Measurements from ENCODE around the gene VAV1. TPM values are rescaled to one million over a fixed set of nuclear protein-coding genes. Genes with fewer than 3 reads are reported as not detected.

Gene VAV1
- total and polyA plus RNA-seq, 2 experiments from 2014 or later = not detected

- Histone ChIP-seq H3K27ac (peak overlapping the region; percentile 77), H3K4me3 (peak overlapping the region; percentile 99), H3K27me3 (replicated peaks; ENCODE audit: insufficient read depth) (no peaks in the 10 kb centered on the region), H3K9me2 (ENCODE audit: insufficient read depth) (no peaks in the 10 kb centered on the region), H3F3A (ENCODE audit: insufficient read depth) (peaks cover 24% of the 10 kb centered on the region), H3K79me2 (ENCODE audit: insufficient read depth) (peaks cover 34% of the 10 kb centered on the region), H3K36me3 (ENCODE audit: low read depth) (no peaks in the 10 kb centered on the region), H3K9me3 (ENCODE audit: low read depth) (no peaks in the 10 kb centered on the region), H3K4me1 (ENCODE audit: insufficient read depth) (peaks cover 29% of the 10 kb centered on the region), H2AFZ (peak overlapping the region; percentile 83), H4K20me1 (ENCODE audit: insufficient read depth) (no peaks in the 10 kb centered on the region), H3K4me2 (ENCODE audit: unreplicated experiment) (peak overlapping the region; percentile 98), H3K9ac (peak overlapping the region; percentile 90)
- no peak for TF ChIP-seq EZH2 (IDR thresholded peaks at IDR 0.05; ENCODE audit: insufficient read depth, poor library complexity, severe bottlenecking)
- no peak for TF ChIP-seq EZH2phosphoT487 (IDR thresholded peaks at IDR 0.05; ENCODE audit: insufficient read depth, low read depth)
- no peak for DNase-seq
- 0 to 1% methylated on average over 10 to 16 of the region's 16 CpGs for WGBS, 2 experiments (ENCODE audit: low coverage in 1 of 2, low lambda C conversion rate in 2 of 2, missing lambda C conversion rate in 2 of 2)
- in situ Hi-C loops (cut with MboI) = no loop called here
Observed at GRCh38 chr19:6736917-6737283, 35.6 kb upstream of the VAV1 start.

- H3K4me1 ChIP-seq (ENCODE audit: insufficient read depth) = peaks cover 29% of the 10 kb centered on the region
- H3K79me2 ChIP-seq (ENCODE audit: insufficient read depth) = peaks cover 39% of the 10 kb centered on the region
- WGBS, 2 experiments (ENCODE audit: low coverage in 1 of 2, low lambda C conversion rate in 2 of 2, missing lambda C conversion rate in 2 of 2) = 0 to 1% methylated on average over 23 to 50 of the region's 55 CpGs
- H3K9me2 ChIP-seq (ENCODE audit: insufficient read depth) = no peaks in the 10 kb centered on the region
- in situ Hi-C loops (cut with MboI) = no loop called here
- no peak for TF ChIP-seq EZH2 (IDR thresholded peaks at IDR 0.05; ENCODE audit: insufficient read depth, poor library complexity, severe bottlenecking)
- TF ChIP-seq EZH2phosphoT487 (IDR thresholded peaks at IDR 0.05; ENCODE audit: insufficient read depth, low read depth) = no peak
- H3K9me3 ChIP-seq (ENCODE audit: low read depth) = no peaks in the 10 kb centered on the region
- H3K27ac ChIP-seq = peak within 1 kb of the TSS; percentile 77
- H3K36me3 ChIP-seq (ENCODE audit: low read depth) = no peaks in the 10 kb centered on the region
- peaks cover 24% of the 10 kb centered on the region for H3F3A ChIP-seq (ENCODE audit: insufficient read depth)
- peak within 1 kb of the TSS; percentile 90 for H3K9ac ChIP-seq
- H4K20me1 ChIP-seq (ENCODE audit: insufficient read depth) = no peaks in the 10 kb centered on the region
- no peaks in the 10 kb centered on the region for H3K27me3 ChIP-seq (replicated peaks; ENCODE audit: insufficient read depth)
- peak within 1 kb of the TSS; percentile 99 for H3K4me3 ChIP-seq
- DNase-seq = peak; percentile 100
- peak within 1 kb of the TSS; percentile 98 for H3K4me2 ChIP-seq (ENCODE audit: unreplicated experiment)
- H2AFZ ChIP-seq = peak within 1 kb of the TSS; percentile 98
Observed at GRCh38 chr19:6737284-6737872, 35.1 kb upstream of the VAV1 start, which contains the start of gene GPR108. Gene GPR108, minus strand, starts transcription at chr19:6737580. Its CDS starts 4 bp downstream, at chr19:6737576.

GRCh38 chr19:6737873-6738786 is 34.4 kb upstream of the VAV1 start:
- 4 to 8% methylated on average over 13 of the region's 13 CpGs for WGBS, 2 experiments (ENCODE audit: low coverage in 1 of 2, low lambda C conversion rate in 2 of 2, missing lambda C conversion rate in 2 of 2)
- Histone ChIP-seq H2AFZ (peak overlapping the region; percentile 98), H3K79me2 (ENCODE audit: insufficient read depth) (peaks cover 46% of the 10 kb centered on the region), H3K27me3 (replicated peaks; ENCODE audit: insufficient read depth) (no peaks in the 10 kb centered on the region), H4K20me1 (ENCODE audit: insufficient read depth) (no peaks in the 10 kb centered on the region), H3K4me3 (peak overlapping the region; percentile 64), H3K9me2 (ENCODE audit: insufficient read depth) (no peaks in the 10 kb centered on the region), H3K36me3 (ENCODE audit: low read depth) (no peaks in the 10 kb centered on the region), H3K4me2 (ENCODE audit: unreplicated experiment) (peak overlapping the region; percentile 92), H3K9ac (peak overlapping the region; percentile 74), H3K4me1 (ENCODE audit: insufficient read depth) (peaks cover 29% of the 10 kb centered on the region), H3K9me3 (ENCODE audit: low read depth) (no peaks in the 10 kb centered on the region), H3F3A (ENCODE audit: insufficient read depth) (peaks cover 26% of the 10 kb centered on the region), H3K27ac (peak overlapping the region; percentile 74)
- in situ Hi-C loops (cut with MboI) = no loop called here
- DNase-seq = peak; percentile 92
- TF ChIP-seq EZH2phosphoT487 (IDR thresholded peaks at IDR 0.05; ENCODE audit: insufficient read depth, low read depth) = no peak
- no peak for TF ChIP-seq EZH2 (IDR thresholded peaks at IDR 0.05; ENCODE audit: insufficient read depth, poor library complexity, severe bottlenecking)

GRCh38 chr19:6738787-6739389 is 33.6 kb upstream of the VAV1 start:
- TF ChIP-seq EZH2phosphoT487 (IDR thresholded peaks at IDR 0.05; ENCODE audit: insufficient read depth, low read depth) (no peak), EZH2 (IDR thresholded peaks at IDR 0.05; ENCODE audit: insufficient read depth, poor library complexity, severe bottlenecking) (no peak)
- Histone ChIP-seq H3K27me3 (replicated peaks; ENCODE audit: insufficient read depth) (no peaks in the 10 kb centered on the region), H3K4me2 (ENCODE audit: unreplicated experiment) (peak overlapping the region; percentile 92), H3K79me2 (ENCODE audit: insufficient read depth) (peaks cover 46% of the 10 kb centered on the region), H3F3A (ENCODE audit: insufficient read depth) (peaks cover 34% of the 10 kb centered on the region), H3K9me2 (ENCODE audit: insufficient read depth) (no peaks in the 10 kb centered on the region), H2AFZ (peak overlapping the region; percentile 98), H3K4me3 (peak overlapping the region; percentile 64), H3K9me3 (ENCODE audit: low read depth) (no peaks in the 10 kb centered on the region), H3K9ac (peak overlapping the region; percentile 74), H3K27ac (peak overlapping the region; percentile 74), H3K4me1 (ENCODE audit: insufficient read depth) (peaks cover 31% of the 10 kb centered on the region), H3K36me3 (ENCODE audit: low read depth) (0 out of 2 replicates have a peak, but pooled peaks cover 3% of the 10 kb centered on the region), H4K20me1 (ENCODE audit: insufficient read depth) (no peaks in the 10 kb centered on the region)
- in situ Hi-C loops (cut with MboI) = no loop called here
- 2 to 4% methylated on average over 24 of the region's 24 CpGs for WGBS, 2 experiments (ENCODE audit: low coverage in 1 of 2, low lambda C conversion rate in 2 of 2, missing lambda C conversion rate in 2 of 2)
- DNase-seq = peak; percentile 69
